Measurements from ENCODE around the gene CRYBA1.

DNA sequence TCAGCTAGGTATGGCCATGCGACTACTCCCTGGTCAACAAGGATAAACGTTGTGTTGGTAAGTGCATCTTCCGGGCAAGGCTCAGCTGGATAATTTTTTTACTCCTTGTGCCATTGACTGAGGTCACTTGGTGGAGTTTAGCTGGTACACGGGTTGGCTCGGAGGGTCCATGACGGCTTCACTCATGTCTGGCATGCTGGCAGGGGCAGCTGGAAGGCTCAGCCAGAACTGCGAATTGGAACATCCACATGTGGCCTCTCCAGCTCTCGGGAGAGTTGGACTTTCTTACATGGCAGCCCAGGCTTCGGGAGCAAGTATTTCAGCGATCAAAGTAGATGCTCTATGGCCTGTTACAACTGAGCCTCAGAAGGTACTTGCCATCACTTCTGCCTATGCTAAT lies 31.5 kb upstream of the CRYBA1 start:
- TF ChIP-seq FOXM1 (IDR thresholded peaks at IDR 0.05; ENCODE audit: borderline replicate concordance), result no peak
- no peak for TF ChIP-seq SUZ12 (IDR thresholded peaks at IDR 0.05)
- TF ChIP-seq ZNF384 (IDR thresholded peaks at IDR 0.05), result no peak
- no peak for TF ChIP-seq FOXA1 (IDR thresholded peaks at IDR 0.05)
- no peak for TF ChIP-seq NFRKB (IDR thresholded peaks at IDR 0.05)
